K562 (cell line): ENCODE measurements around the gene THBS1. TPM values are rescaled to one million over a fixed set of nuclear protein-coding genes. Genes with fewer than 3 reads are reported as not detected.

Experiments
- ATAC-seq: fragments of 200-7000 bp; cut with Tn5 transposase; 3 replicates; pipeline ENCODE4 v1.9.1; 2020; ENCODE audit warnings: moderate library complexity
- BruUV-seq: library from RNA; stranded (reverse); fragments of 400-500 nt; replicated peaks from 2 replicates; lab custom pipeline; 2021; lab: Mats Ljungman, UMichigan
- CTCF ChIA-PET: fragments of 300-600 bp; formaldehyde crosslinking; extraction: SDS; loops from one replicate; lab custom pipeline; 2021; ENCODE audit warnings: low intra/inter-chr PET ratio; lab: Yijun Ruan, JAX
- POLR2A ChIA-PET: fragments of 300-600, 350-650 bp; sonication (Branson Sonifier 250); formaldehyde crosslinking; extraction: SDS; loops from one replicate; lab custom pipeline; 2021; ENCODE audit warnings: antibody characterized with exemption, inconsistent platforms; lab: Yijun Ruan, JAX
- DNase-seq, 4 experiments: peaks; one replicate each; pipeline versions ENCODE4 v3.0.0 to v3.0.0-alpha.2; 2011 to 2018; ENCODE audit warnings: low spot score in 3 of 4, mixed read lengths in 3 of 4; ENCODE audit errors: extremely low read depth in 1 of 4
- FAIRE-seq: peaks from 2 replicates; lab custom pipeline; 2011; peaks lifted over from hg19 to GRCh38; lab: Jason Lieb, UNC
- H2AFZ ChIP-seq: 2 replicates; pipeline ENCODE4 v1.6.0; 2011; ENCODE audit warnings: low read depth, low read length, control low read depth, inconsistent platforms
- H3K27ac ChIP-seq: fragments of 200-600 bp; 3 replicates; pipeline ENCODE4 v1.8.0; 2011; ENCODE audit warnings: low read depth, mild to moderate bottlenecking, control low read depth, inconsistent platforms, low read length, moderate library complexity, mixed read lengths; ENCODE audit errors: extremely low read depth
- H3K27me3 ChIP-seq, 2 experiments: fragments of 300-600 bp in 1 of 2; 2 replicates in 1 of 2; 3 replicates in 1 of 2; pipeline versions ENCODE4 v1.6.0 to v1.8.0; 2011; ENCODE audit warnings: inconsistent platforms in 2 of 2, low read length in 2 of 2, mild to moderate bottlenecking in 1 of 2, mixed read lengths in 1 of 2, moderate library complexity in 1 of 2; ENCODE audit not compliant: control insufficient read depth in 2 of 2, insufficient read depth in 2 of 2
- H3K36me3 ChIP-seq: fragments of 300-600 bp; 3 replicates; pipeline ENCODE4 v1.8.0; 2011; ENCODE audit warnings: mild to moderate bottlenecking, low read length, inconsistent platforms; ENCODE audit not compliant: control insufficient read depth, insufficient read depth
- H3K4me1 ChIP-seq, 2 experiments: fragments of 200-600 bp in 1 of 2; replicated peaks in 1 of 2; 2 replicates in 1 of 2; 3 replicates in 1 of 2; pipeline versions ENCODE4 v1.5.1 to v1.8.0; 2011; ENCODE audit warnings: inconsistent platforms in 2 of 2, low read length in 2 of 2, mild to moderate bottlenecking in 1 of 2, mixed read lengths in 1 of 2, moderate library complexity in 1 of 2; ENCODE audit not compliant: control insufficient read depth in 2 of 2, insufficient read depth in 2 of 2
- H3K4me2 ChIP-seq: 2 replicates; pipeline ENCODE4 v1.6.1; 2011; ENCODE audit warnings: low read length, control low read depth, inconsistent platforms, mixed read lengths; ENCODE audit not compliant: insufficient read depth
- H3K4me3 ChIP-seq: fragments of 200-600 bp; sonication (generic), shearing (Covaris generic); 2 replicates; pipeline ENCODE4 v1.5.1; 2016; ENCODE audit warnings: control low read depth, inconsistent platforms
- H3K79me2 ChIP-seq: fragments of 200-600 bp; 3 replicates; pipeline ENCODE4 v1.8.0; 2011; ENCODE audit warnings: low read length, inconsistent platforms; ENCODE audit not compliant: control insufficient read depth, insufficient read depth
- H3K9ac ChIP-seq, 2 experiments: 2 replicates each; pipeline versions ENCODE4 v1.6.0 to v1.6.1; 2011; ENCODE audit warnings: low read depth in 2 of 2, low read length in 2 of 2, control low read depth in 1 of 2, inconsistent platforms in 1 of 2, mild to moderate bottlenecking in 1 of 2, mixed read lengths in 1 of 2; ENCODE audit not compliant: insufficient read depth in 1 of 2
- H3K9me1 ChIP-seq: one replicate; pipeline ENCODE4 v1.6.0; 2011; ENCODE audit warnings: inconsistent platforms, mild to moderate bottlenecking, low read length, moderate library complexity; ENCODE audit not compliant: control insufficient read depth, insufficient read depth
- H3K9me3 ChIP-seq: replicated peaks from 2 replicates; pipeline ENCODE4 v1.5.1; 2011; ENCODE audit warnings: low read depth, low read length, inconsistent platforms; ENCODE audit not compliant: control insufficient read depth, insufficient read depth
- H4K20me1 ChIP-seq: replicated peaks from 2 replicates; pipeline ENCODE4 v1.6.1; 2011; ENCODE audit warnings: low read length, inconsistent platforms, mixed read lengths; ENCODE audit not compliant: control insufficient read depth, insufficient read depth
- CTCF ChIP-seq, 3 experiments: IDR thresholded peaks in 2 of 3; conservative IDR thresholded peaks in 1 of 3; 2 replicates each; pipeline ENCODE4 v1.5.1; 2011 to 2012; ENCODE audit warnings: low read length in 3 of 3, mild to moderate bottlenecking in 3 of 3, control low read depth in 2 of 3, improper control_type of control experiment in 1 of 3, inconsistent platforms in 1 of 3, low read depth in 1 of 3, mixed read lengths in 1 of 3, moderate library complexity in 1 of 3; ENCODE audit not compliant: insufficient read depth in 2 of 3
- GTF2B ChIP-seq: IDR thresholded peaks from 2 replicates; pipeline ENCODE4 v1.6.1; 2011; ENCODE audit not compliant: insufficient read length; ENCODE audit errors: extremely low read depth
- PHB ChIP-seq: fragments of 250-450 bp; sonication (Bioruptor Pico); IDR thresholded peaks from 2 replicates; pipeline ENCODE4 v1.5.0; 2021
- RAD21 ChIP-seq, 2 experiments: fragments of 250-450 bp in 1 of 2; fragments of 450-650 bp in 1 of 2; sonication (Bioruptor Pico) in 1 of 2; formaldehyde crosslinking in 1 of 2; IDR thresholded peaks in 1 of 2; conservative IDR thresholded peaks in 1 of 2; 2 replicates each; pipeline versions ENCODE4 v1.4.0 to v1.8.0; 2020 to 2022; ENCODE audit warnings: mild to moderate bottlenecking in 2 of 2, moderate library complexity in 1 of 2
- REST ChIP-seq, 2 experiments: fragments of 450-650 bp; formaldehyde crosslinking in 1 of 2; IDR thresholded peaks; 2 replicates each; pipeline versions ENCODE4 v1.4.0 to v1.6.1; 2014 to 2020; ENCODE audit warnings: mild to moderate bottlenecking in 2 of 2, borderline replicate concordance in 1 of 2, low read depth in 1 of 2
- RFX1 ChIP-seq: fragments of 450-650 bp; IDR thresholded peaks from 2 replicates; pipeline ENCODE4 v1.6.1; 2016; ENCODE audit warnings: mild to moderate bottlenecking, moderate library complexity
- WGBS: fragments of 100-300 bp; shearing (Covaris generic); methylation state at CpG from one replicate; pipeline ENCODE4 v1.1.6; 2016; ENCODE audit warnings: low coverage, mixed read lengths; ENCODE audit not compliant: insufficient coverage; ENCODE audit errors: missing lambda C conversion rate; 5-methylcytosine and 5-hydroxymethylcytosine counted together
- in situ Hi-C: fragments of 300-500 bp; cut with MboI; formaldehyde crosslinking; loops from 4 replicates; pipeline ENCODE4 v1.15.0; 2018; ENCODE audit warnings: inconsistent platforms, mixed read lengths
- intact Hi-C: fragments of 100-400 bp; cut with micrococcal nuclease; formaldehyde crosslinking; loops from 2 replicates; pipeline ENCODE4 v1.14.2; 2022
- polyA plus RNA-seq, 8 experiments: library from polyadenylated mRNA; depleted of rRNA in 4 of 8; stranded (reverse) in 5 of 8; unstranded in 3 of 8; fragments of >200 nt; fragmentation: Nextera tagmentation in 2 of 8; fragmentation: Illumina TruSeq in 1 of 8; extraction: Ambion mirVana in 2 of 8; extraction: Trizol in 1 of 8; gene quantifications; 2 replicates each; pipeline versions ENCODE4 v1.2.1 to v1.2.3, GENCODE V29; 2011 to 2014; ENCODE audit warnings: inconsistent platforms in 1 of 8, missing spikeins in 1 of 8
- total RNA-seq, 7 experiments: library from RNA; depleted of rRNA in 6 of 7; stranded (reverse); fragments of >200 nt in 6 of 7; fragmentation: Illumina TruSeq in 2 of 7; extraction: Trizol in 2 of 7; gene quantifications; 2 replicates each; pipeline versions ENCODE4 v1.2.1 to v1.2.3, GENCODE V29; 2011 to 2021; ENCODE audit warnings: low replicate concordance in 1 of 7

Gene THBS1
- total and polyA plus RNA-seq, 9 of the 15 experiments (the other 6 are each of a cell fraction or from before 2014, with no cell fraction given) = 0.04 to 1.3 (median 0.40) TPM

- TF ChIP-seq GTF2B = no peak
- no peak for TF ChIP-seq PHB (CRISPR knock-in tag)
These were observed 2.2 kb downstream of the THBS1 start (continued) for GRCh38 chr15:39582977-39583595.

DNA sequence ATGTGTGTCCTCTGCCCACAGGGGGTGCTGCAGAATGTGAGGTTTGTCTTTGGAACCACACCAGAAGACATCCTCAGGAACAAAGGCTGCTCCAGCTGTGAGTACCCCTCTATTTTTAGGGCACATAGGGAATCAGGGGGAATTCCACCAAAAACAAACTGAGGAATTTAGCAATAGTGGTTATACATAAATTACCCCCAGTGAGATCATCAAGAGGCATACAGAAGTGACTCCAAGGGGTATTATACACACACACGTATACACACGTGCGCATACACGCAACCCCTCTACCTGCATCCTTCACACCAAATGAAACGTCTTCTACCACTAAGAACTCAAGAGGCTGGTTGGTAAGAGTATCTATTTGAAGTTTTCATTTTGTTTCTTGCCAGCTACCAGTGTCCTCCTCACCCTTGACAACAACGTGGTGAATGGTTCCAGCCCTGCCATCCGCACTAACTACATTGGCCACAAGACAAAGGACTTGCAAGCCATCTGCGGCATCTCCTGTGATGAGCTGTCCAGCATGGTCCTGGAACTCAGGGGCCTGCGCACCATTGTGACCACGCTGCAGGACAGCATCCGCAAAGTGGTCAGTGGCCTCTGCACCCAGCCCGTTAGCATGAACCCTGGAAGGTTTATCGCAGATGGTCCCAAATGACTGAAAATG, 2.9 kb downstream of the THBS1 start:
- Histone ChIP-seq H3K4me2 (no peak overlapping the region), H4K20me1 (0 out of 2 replicates have a peak, but pooled peaks cover 3% of the 10 kb centered on the region), H3K79me2 (no peaks in the 10 kb centered on the region), H3K4me1 (peaks cover 0 to 12% of the 10 kb centered on the region in 2 experiments; a peak in 2 of 5 replicates), H3K27me3 (peaks cover 44 to 68% of the 10 kb centered on the region in 2 experiments), H3K9ac (no peak overlapping the region), H3K4me3 (no peak overlapping the region), H3K36me3 (no peaks in the 10 kb centered on the region), H3K27ac (no peak overlapping the region), H3K9me1 (no peaks in the 10 kb centered on the region)
- DNase-seq (peak; percentile 34 to 44 (median 38)), ATAC-seq (peak; percentile 60; the same call in 2 of the 3 replicates), FAIRE-seq (peak; percentile 56)
- BruUV-seq = no TSS peak
- CTCF ChIA-PET = no interaction called here
- intact Hi-C loops (loop anchor here (2.0 to 10.0 kb wide), 4 partner anchors 173 to 879 kb away; no protein-coding TSS in a partner anchor), in situ Hi-C loops (loop anchor here (25.0 kb wide), 1 partner anchor 771 kb away; no protein-coding TSS in a partner anchor)
- 14% methylated on average over 13 of the region's 13 CpGs for WGBS
- TF ChIP-seq RFX1 (no peak), CTCF (IDR thresholded peaks at IDR 0.05 in 2 of 3, conservative IDR thresholded peaks at IDR 0.05 in 1 of 3; ENCODE audit: insufficient read depth in 2 of 3, low read depth in 1 of 3, low read length in 3 of 3) (peak; percentile 21 to 42 (median 35); a peak in 4 of 6 replicates), REST (IDR thresholded peaks at IDR 0.05; ENCODE audit: borderline replicate concordance) (peak; percentile 12; the same call in 1 of the 2 replicates), REST (CRISPR knock-in tag; IDR thresholded peaks at IDR 0.05; ENCODE audit: low read depth) (no peak), RAD21 (CRISPR knock-in tag; conservative IDR thresholded peaks at IDR 0.05 in 1 of 2, IDR thresholded peaks at IDR 0.05 in 1 of 2) (peak in 1 of 2 experiments; percentile 35; a peak in 2 of 4 replicates)
- TF ChIP-seq, all 486 proteins: peak for 3
- Histone ChIP-seq H2AFZ (no peak overlapping the region), H3K9me3 (peaks cover 7% of the 10 kb centered on the region)
- POLR2A ChIA-PET = no interaction called here
